IPS-20b (cell line): Measurements from ENCODE around the gene PROM1.

Source experiments
- H3K27ac ChIP-seq: one replicate; pipeline ENCODE4 v1.5.1; 2013; ENCODE audit warnings: low read length
- H3K27me3 ChIP-seq: 2 replicates; pipeline ENCODE4 v1.6.1; 2013; ENCODE audit warnings: mild to moderate bottlenecking, low read length, inconsistent platforms; ENCODE audit not compliant: insufficient read depth
- H3K36me3 ChIP-seq: 2 replicates; pipeline ENCODE4 v1.6.1; 2013; ENCODE audit warnings: low read depth, mild to moderate bottlenecking, inconsistent platforms, low read length, moderate library complexity; ENCODE audit not compliant: insufficient read depth
- H3K4me1 ChIP-seq: 2 replicates; pipeline ENCODE4 v1.6.1; 2013; ENCODE audit warnings: mild to moderate bottlenecking, control low read depth, inconsistent platforms, low read length, moderate library complexity; ENCODE audit not compliant: insufficient read depth
- H3K4me3 ChIP-seq: 2 replicates; pipeline ENCODE4 v1.5.1; 2013; ENCODE audit warnings: mild to moderate bottlenecking, low read length, inconsistent platforms
- H3K9ac ChIP-seq: 2 replicates; pipeline ENCODE4 v1.6.1; 2013; ENCODE audit warnings: low read depth, mild to moderate bottlenecking, inconsistent platforms, low read length, moderate library complexity
- H3K9me3 ChIP-seq: 2 replicates; pipeline ENCODE4 v1.6.1; 2013; ENCODE audit warnings: mild to moderate bottlenecking, low read depth, low read length, inconsistent platforms; ENCODE audit not compliant: insufficient read depth

The PROM1 gene

DNA sequence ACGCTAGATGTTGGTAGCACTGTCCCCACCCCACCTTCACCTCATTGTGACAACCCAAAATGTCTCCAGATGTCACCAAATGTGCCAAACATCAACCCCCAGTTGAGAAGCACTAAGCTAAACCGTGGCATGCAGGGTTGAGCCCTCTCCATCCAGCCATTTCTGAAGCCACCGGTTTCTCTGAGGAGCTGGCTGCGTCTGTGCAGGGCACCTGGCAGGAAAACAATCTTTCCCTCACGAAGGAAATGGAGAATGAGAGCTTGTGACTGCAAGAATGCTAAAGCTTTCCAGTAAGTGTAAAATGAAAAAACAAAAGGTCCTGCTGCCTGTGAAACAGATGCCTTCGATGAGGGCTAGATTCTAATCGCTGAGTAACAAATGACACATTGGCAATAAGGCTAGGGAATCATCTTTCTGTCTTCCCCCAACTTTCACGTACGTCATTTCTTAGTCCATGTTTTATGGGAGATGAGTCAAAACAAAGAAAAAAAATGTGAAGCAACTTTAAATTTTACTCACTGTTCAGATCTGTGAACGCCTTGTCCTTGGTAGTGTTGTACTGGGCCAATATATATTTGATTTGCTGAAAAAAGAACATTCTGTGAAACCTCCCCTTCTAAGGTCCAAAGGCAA is 59.9 kb downstream of the PROM1 start:
- Histone ChIP-seq H3K4me1 (peaks cover 2% of the 10 kb centered on the region; the same call in 1 of the 2 replicates), H3K9me3 (no peaks in the 10 kb centered on the region), H3K36me3 (peaks cover 75% of the 10 kb centered on the region), H3K27ac (no peak overlapping the region), H3K4me3 (no peak overlapping the region), H3K27me3 (no peaks in the 10 kb centered on the region), H3K9ac (no peak overlapping the region)

GRCh38 chr4:16021804-16022560 is 61.8 kb downstream of the PROM1 start:
- no peak overlapping the region for H3K27ac ChIP-seq
- H3K4me1 ChIP-seq: no peaks in the 10 kb centered on the region
- H3K27me3 ChIP-seq: no peaks in the 10 kb centered on the region
- H3K4me3 ChIP-seq: no peak overlapping the region
- no peak overlapping the region for H3K9ac ChIP-seq
- H3K9me3 ChIP-seq: no peaks in the 10 kb centered on the region
- H3K36me3 ChIP-seq: peaks cover 90% of the 10 kb centered on the region

DNA sequence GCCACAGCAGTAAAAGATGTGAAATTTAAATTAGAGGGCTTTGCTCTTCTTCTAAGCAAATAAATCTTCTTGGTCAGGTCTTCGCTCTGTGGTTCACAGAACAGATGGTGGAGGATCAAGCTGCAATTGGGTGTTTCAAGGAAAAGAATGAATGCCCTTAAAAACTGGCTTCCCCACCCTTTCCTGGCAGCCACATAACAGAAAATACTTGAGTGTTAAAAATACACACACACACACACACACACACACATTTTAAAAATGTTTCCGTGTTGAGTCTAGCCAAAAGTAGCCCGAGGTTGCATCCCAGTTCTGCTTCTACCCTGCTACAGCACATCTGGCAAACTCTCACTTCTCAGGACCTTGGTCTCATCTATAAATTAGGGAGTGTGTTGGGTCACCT is 64.2 kb downstream of the PROM1 start:
- no peak overlapping the region for H3K9ac ChIP-seq
- no peak overlapping the region for H3K27ac ChIP-seq
- H3K27me3 ChIP-seq: no peaks in the 10 kb centered on the region
- H3K4me3 ChIP-seq: no peak overlapping the region
- no peaks in the 10 kb centered on the region for H3K4me1 ChIP-seq
- H3K9me3 ChIP-seq: no peaks in the 10 kb centered on the region
- H3K36me3 ChIP-seq: peaks cover 97% of the 10 kb centered on the region

- Histone ChIP-seq H3K36me3 (peaks cover 97% of the 10 kb centered on the region), H3K27ac (no peak overlapping the region), H3K27me3 (no peaks in the 10 kb centered on the region), H3K9me3 (no peaks in the 10 kb centered on the region), H3K9ac (no peak overlapping the region), H3K4me1 (no peaks in the 10 kb centered on the region), H3K4me3 (no peak overlapping the region)
These were observed 65.0 kb downstream of the PROM1 start for GRCh38 chr4:16018841-16019240.

DNA sequence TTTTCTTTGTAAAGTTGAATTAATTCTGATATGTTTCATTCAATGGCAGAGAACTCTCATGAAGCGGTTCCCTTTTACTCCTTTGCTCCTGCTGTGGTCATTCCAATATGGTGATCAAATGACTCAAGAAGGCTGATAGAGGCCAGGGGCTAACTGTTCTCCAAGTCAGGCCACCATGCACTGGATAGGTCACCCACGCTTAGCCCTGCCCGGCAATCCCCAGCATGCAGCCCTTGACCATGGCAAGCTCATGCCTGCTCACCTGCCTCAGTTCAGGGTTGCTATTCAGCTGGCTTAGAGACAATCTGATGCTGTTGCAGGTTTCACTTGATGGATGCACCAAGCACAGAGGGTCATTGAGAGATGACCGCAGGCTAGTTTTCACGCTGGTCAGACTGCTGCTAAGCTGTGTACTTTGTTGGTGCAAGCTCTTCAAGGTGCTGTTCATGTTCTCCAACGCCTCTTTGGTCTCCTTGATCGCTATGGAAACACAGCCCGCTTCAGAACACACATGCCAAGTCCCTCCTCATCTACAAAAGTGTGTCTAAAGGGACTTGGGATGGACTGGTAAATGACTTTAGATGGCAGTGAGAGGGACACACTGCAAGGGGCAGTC is 65.7 kb downstream of the PROM1 start:
- H3K9me3 ChIP-seq: no peaks in the 10 kb centered on the region
- H3K36me3 ChIP-seq: peaks cover 97% of the 10 kb centered on the region
- no peak overlapping the region for H3K27ac ChIP-seq
- H3K9ac ChIP-seq: no peak overlapping the region
- H3K4me3 ChIP-seq: no peak overlapping the region
- no peaks in the 10 kb centered on the region for H3K27me3 ChIP-seq
- no peaks in the 10 kb centered on the region for H3K4me1 ChIP-seq

DNA sequence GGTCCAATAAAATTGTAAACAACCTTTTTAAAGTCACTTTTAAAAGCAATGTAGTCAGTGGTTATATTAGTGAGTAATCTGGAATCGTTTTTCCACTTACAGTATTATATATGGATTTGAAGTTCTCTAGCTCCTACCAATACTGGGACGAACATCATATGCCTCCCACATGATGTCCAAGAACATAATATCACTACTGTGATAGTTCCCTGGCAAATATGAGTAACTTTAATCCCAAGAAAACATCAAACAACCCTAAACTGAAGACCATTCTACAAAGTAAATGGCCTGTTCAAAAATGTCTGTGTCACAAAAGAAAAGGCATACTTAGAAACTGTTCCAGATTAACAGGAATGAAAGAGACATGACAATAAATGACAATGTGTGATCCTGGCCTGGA is 67.3 kb downstream of the PROM1 start:
- Histone ChIP-seq H3K27me3 (no peaks in the 10 kb centered on the region), H3K4me3 (no peak overlapping the region), H3K9me3 (no peaks in the 10 kb centered on the region)

GRCh38 chr4:16011173-16011572 is 72.7 kb downstream of the PROM1 start:
- Histone ChIP-seq H3K9me3 (no peaks in the 10 kb centered on the region), H3K4me1 (no peaks in the 10 kb centered on the region), H3K9ac (no peak overlapping the region), H3K36me3 (peaks cover 92% of the 10 kb centered on the region), H3K27ac (no peak overlapping the region), H3K27me3 (no peaks in the 10 kb centered on the region), H3K4me3 (no peak overlapping the region)

More for the DNA sequence above, 67.3 kb downstream of the PROM1 start:
- no peak overlapping the region for H3K27ac ChIP-seq
- no peak overlapping the region for H3K9ac ChIP-seq
- peaks cover 94% of the 10 kb centered on the region for H3K36me3 ChIP-seq
- no peaks in the 10 kb centered on the region for H3K4me1 ChIP-seq

GRCh38 chr4:16009153-16009552 is 74.7 kb downstream of the PROM1 start:
- Histone ChIP-seq H3K27ac (no peak overlapping the region), H3K27me3 (no peaks in the 10 kb centered on the region), H3K4me3 (no peak overlapping the region), H3K36me3 (peaks cover 94% of the 10 kb centered on the region), H3K4me1 (no peaks in the 10 kb centered on the region), H3K9me3 (no peaks in the 10 kb centered on the region), H3K9ac (no peak overlapping the region)

DNA sequence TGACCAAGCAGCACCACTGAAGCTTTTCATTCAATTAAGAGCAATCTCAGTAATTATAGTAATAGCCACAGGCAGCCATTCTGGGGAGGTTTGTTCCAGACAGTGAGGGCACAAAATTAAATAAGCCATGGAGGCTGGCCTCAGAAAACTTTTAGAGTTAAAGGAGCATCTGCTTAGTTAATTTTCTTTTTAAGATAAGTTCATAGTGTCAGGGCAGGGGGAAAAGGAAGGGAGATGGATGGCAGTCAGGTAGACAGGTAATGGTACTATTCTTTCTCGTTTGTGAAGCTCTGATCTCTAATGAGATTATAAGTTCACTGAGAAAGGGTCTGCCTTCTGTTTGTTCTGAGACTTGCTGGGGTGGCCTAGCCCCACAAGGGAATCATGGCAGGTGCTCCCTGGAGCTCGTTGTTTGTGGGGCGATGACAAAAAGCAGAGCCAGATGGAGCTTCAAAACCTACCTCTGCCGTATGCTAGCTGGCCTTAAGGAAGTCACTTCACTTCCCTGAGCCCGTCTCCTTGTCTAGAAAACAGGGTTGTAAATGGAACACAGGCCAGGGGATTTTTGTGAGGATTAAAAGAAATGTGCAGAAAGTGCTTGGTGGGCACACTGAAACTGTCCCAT is 76.2 kb downstream of the PROM1 start:
- H3K36me3 ChIP-seq: peaks cover 92% of the 10 kb centered on the region
- no peak overlapping the region for H3K27ac ChIP-seq
- H3K4me3 ChIP-seq: no peak overlapping the region
- H3K4me1 ChIP-seq: no peaks in the 10 kb centered on the region
- H3K9me3 ChIP-seq: no peaks in the 10 kb centered on the region
- H3K27me3 ChIP-seq: no peaks in the 10 kb centered on the region
- no peak overlapping the region for H3K9ac ChIP-seq

- H3K9me3 ChIP-seq: no peaks in the 10 kb centered on the region
- H3K27me3 ChIP-seq: no peaks in the 10 kb centered on the region
- peaks cover 88% of the 10 kb centered on the region for H3K36me3 ChIP-seq
- H3K27ac ChIP-seq: no peak overlapping the region
- H3K4me1 ChIP-seq: no peaks in the 10 kb centered on the region; the same call in 1 of the 2 replicates
- no peak overlapping the region for H3K4me3 ChIP-seq
- no peak overlapping the region for H3K9ac ChIP-seq
These were observed 76.9 kb downstream of the PROM1 start for GRCh38 chr4:16006771-16007446.

- Histone ChIP-seq H3K27ac (no peak overlapping the region), H3K4me3 (no peak overlapping the region), H3K4me1 (peaks cover 4% of the 10 kb centered on the region; the same call in 1 of the 2 replicates), H3K9me3 (no peaks in the 10 kb centered on the region), H3K9ac (no peak overlapping the region), H3K27me3 (no peaks in the 10 kb centered on the region), H3K36me3 (peaks cover 79% of the 10 kb centered on the region)
These were observed 78.1 kb downstream of the PROM1 start for GRCh38 chr4:16005676-16006075.
